ENCODE data around the gene DNAJC27.

Gene DNAJC27

GRCh38 chr2:24930768-24931167 lies 41.0 kb downstream of the DNAJC27 start:
- no peaks in the 10 kb centered on the region for H3K27me3 ChIP-seq
- H3K27ac ChIP-seq: no peak overlapping the region
- H3K4me1 ChIP-seq: peaks cover 30% of the 10 kb centered on the region
- H4K20me1 ChIP-seq: no peaks in the 10 kb centered on the region
- TF ChIP-seq Cebpa-rat (IDR thresholded peaks at IDR 0.05): no peak
- no peaks in the 10 kb centered on the region for H3K9me3 ChIP-seq
- H3K9ac ChIP-seq: no peak overlapping the region
- H3K4me3 ChIP-seq: no peak overlapping the region
- H3K36me3 ChIP-seq: no peaks in the 10 kb centered on the region
- peak overlapping the region; percentile 41 for H3K4me2 ChIP-seq

DNA sequence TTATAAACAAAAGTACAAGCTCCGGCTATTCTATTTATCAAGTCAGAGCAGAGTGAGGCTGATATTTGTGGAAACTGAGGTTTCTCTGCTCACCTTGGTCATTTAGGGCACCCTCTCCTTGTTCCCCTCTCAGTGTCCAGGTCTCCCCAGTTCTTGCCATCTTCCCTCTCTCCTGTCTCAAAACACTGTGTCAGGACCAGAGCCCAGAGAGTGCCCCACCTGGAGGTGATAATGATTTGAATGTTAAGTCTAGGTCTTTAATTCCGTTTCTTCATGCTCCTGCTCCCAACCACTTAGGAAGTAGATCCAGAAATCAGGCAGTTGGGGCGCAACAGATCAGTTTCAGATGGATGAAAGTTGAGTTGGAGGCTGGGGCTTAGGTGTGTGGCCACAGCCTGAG lies 42.5 kb downstream of the DNAJC27 start:
- H3K4me1 ChIP-seq: peaks cover 30% of the 10 kb centered on the region
- no peaks in the 10 kb centered on the region for H4K20me1 ChIP-seq
- H3K9ac ChIP-seq: no peak overlapping the region
- no peak for TF ChIP-seq Cebpa-rat (IDR thresholded peaks at IDR 0.05)
- H3K27me3 ChIP-seq: no peaks in the 10 kb centered on the region
- no peak overlapping the region for H3K27ac ChIP-seq
- H3K4me3 ChIP-seq: no peak overlapping the region
- H3K36me3 ChIP-seq: no peaks in the 10 kb centered on the region
- no peaks in the 10 kb centered on the region for H3K9me3 ChIP-seq
- no peak overlapping the region for H3K4me2 ChIP-seq

GRCh38 chr2:24928036-24928435 lies 43.7 kb downstream of the DNAJC27 start:
- no peak for TF ChIP-seq Cebpa-rat (IDR thresholded peaks at IDR 0.05)
- no peak overlapping the region for H3K27ac ChIP-seq

GRCh38 chr2:24926602-24927252 lies 45.0 kb downstream of the DNAJC27 start:
- Histone ChIP-seq H3K4me2 (peak overlapping the region; percentile 88), H3K4me1 (peaks cover 38% of the 10 kb centered on the region), H3K27me3 (no peaks in the 10 kb centered on the region), H3K36me3 (no peaks in the 10 kb centered on the region), H4K20me1 (no peaks in the 10 kb centered on the region), H3K9me3 (no peaks in the 10 kb centered on the region), H3K4me3 (peak overlapping the region; percentile 42), H3K27ac (peak overlapping the region; percentile 24; the same call in 1 of the 2 replicates), H3K9ac (peak overlapping the region; percentile 32; the same call in 1 of the 2 replicates)
- TF ChIP-seq Cebpa-rat (IDR thresholded peaks at IDR 0.05): no peak

More at GRCh38 chr2:24928036-24928435, 43.7 kb downstream of the DNAJC27 start:
- H4K20me1 ChIP-seq: no peaks in the 10 kb centered on the region
- no peaks in the 10 kb centered on the region for H3K9me3 ChIP-seq
- no peaks in the 10 kb centered on the region for H3K27me3 ChIP-seq
- no peak overlapping the region for H3K4me2 ChIP-seq
- no peak overlapping the region for H3K4me3 ChIP-seq
- H3K4me1 ChIP-seq: peaks cover 38% of the 10 kb centered on the region
- no peak overlapping the region for H3K9ac ChIP-seq
- no peaks in the 10 kb centered on the region for H3K36me3 ChIP-seq

DNA sequence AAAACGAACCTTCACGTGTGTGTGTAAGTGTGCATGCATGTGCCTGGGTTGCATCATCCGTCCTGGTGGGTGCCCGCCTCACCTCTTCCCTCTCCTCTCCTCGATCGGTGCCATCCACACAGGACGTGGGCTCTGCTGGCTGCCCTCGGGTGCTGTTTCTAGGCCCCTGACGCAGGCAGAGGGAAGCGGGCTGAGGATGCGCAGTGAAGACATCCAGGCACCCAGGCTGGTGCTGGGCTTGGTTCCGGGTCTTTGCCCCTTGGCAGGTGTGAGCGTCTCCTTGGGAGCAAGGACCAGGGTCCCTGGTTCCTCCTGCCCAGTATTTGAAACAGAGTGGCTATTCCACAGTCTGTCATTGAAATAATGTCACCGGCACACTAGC lies 45.5 kb downstream of the DNAJC27 start:
- Histone ChIP-seq H3K9me3 (no peaks in the 10 kb centered on the region), H4K20me1 (no peaks in the 10 kb centered on the region), H3K4me2 (peak overlapping the region; percentile 88), H3K36me3 (no peaks in the 10 kb centered on the region), H3K4me1 (peaks cover 36% of the 10 kb centered on the region), H3K27me3 (no peaks in the 10 kb centered on the region), H3K9ac (no peak overlapping the region), H3K27ac (0 out of 2 replicates have a peak overlapping the region, but pooled peaks have one; percentile 24), H3K4me3 (peak overlapping the region; percentile 42)
- no peak for TF ChIP-seq Cebpa-rat (IDR thresholded peaks at IDR 0.05)

DNA sequence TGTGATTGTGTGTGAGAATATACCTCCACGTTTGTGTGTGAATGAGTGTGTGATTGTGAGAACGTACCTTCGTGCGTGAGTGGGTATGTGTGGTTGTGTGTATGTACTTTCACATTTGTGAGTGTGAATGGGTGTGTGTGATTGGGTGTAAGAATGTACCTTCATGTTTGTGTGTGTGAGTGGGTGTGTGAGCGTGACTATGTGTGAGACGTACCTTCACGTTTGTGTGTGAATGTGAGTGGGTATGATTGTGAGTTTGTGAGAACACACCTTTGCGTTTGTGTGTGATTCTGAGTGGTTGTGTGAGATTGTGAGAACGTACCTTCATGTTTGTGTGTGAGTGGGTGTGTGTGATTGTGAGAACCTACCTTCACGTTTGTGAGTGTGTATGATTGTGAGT lies 45.9 kb downstream of the DNAJC27 start:
- Histone ChIP-seq H3K9me3 (no peaks in the 10 kb centered on the region), H3K4me2 (peak overlapping the region; percentile 88), H3K36me3 (no peaks in the 10 kb centered on the region), H4K20me1 (no peaks in the 10 kb centered on the region), H3K27me3 (no peaks in the 10 kb centered on the region), H3K9ac (no peak overlapping the region), H3K4me1 (peaks cover 36% of the 10 kb centered on the region), H3K4me3 (no peak overlapping the region), H3K27ac (no peak overlapping the region)
- no peak for TF ChIP-seq Cebpa-rat (IDR thresholded peaks at IDR 0.05)

DNA sequence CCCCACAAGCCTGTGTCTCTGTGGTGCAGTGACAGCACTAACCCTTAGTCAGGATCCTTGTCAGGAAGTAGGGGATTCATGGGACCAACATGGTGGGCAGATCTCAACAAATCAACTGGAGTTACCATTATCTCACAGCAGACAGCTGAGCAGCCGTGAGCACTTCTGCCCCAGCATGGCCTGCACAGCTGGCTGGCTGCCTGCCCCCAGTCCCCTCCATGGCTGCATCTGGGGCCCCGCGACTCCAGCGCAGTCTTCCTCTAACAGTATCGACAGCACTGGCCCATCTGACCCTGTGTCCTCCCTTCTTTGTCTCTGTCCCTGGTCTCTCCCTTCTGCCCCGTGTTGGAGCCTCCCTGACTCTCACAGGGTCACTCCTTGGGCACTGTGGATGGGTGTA lies 47.0 kb downstream of the DNAJC27 start:
- Histone ChIP-seq H3K4me1 (peaks cover 30% of the 10 kb centered on the region), H3K27ac (no peak overlapping the region), H4K20me1 (no peaks in the 10 kb centered on the region), H3K9ac (no peak overlapping the region), H3K27me3 (no peaks in the 10 kb centered on the region), H3K4me3 (no peak overlapping the region), H3K9me3 (no peaks in the 10 kb centered on the region), H3K4me2 (no peak overlapping the region), H3K36me3 (no peaks in the 10 kb centered on the region)
- no peak for TF ChIP-seq Cebpa-rat (IDR thresholded peaks at IDR 0.05)

- no peaks in the 10 kb centered on the region for H3K27me3 ChIP-seq
- H3K4me1 ChIP-seq: peaks cover 33% of the 10 kb centered on the region
- no peak overlapping the region for H3K4me2 ChIP-seq
- H4K20me1 ChIP-seq: no peaks in the 10 kb centered on the region
- H3K9ac ChIP-seq: no peak overlapping the region
- no peak overlapping the region for H3K27ac ChIP-seq
- no peaks in the 10 kb centered on the region for H3K9me3 ChIP-seq
- H3K4me3 ChIP-seq: no peak overlapping the region
- TF ChIP-seq Cebpa-rat (IDR thresholded peaks at IDR 0.05): no peak
- no peaks in the 10 kb centered on the region for H3K36me3 ChIP-seq
Observed at GRCh38 chr2:24924266-24924665, 47.5 kb downstream of the DNAJC27 start.

- Histone ChIP-seq H3K9ac (no peak overlapping the region), H3K9me3 (no peaks in the 10 kb centered on the region), H3K4me3 (no peak overlapping the region), H4K20me1 (peaks cover 11% of the 10 kb centered on the region), H3K27me3 (no peaks in the 10 kb centered on the region), H3K36me3 (peaks cover 2% of the 10 kb centered on the region; the same call in 1 of the 2 replicates), H3K4me2 (no peak overlapping the region), H3K4me1 (peaks cover 45% of the 10 kb centered on the region), H3K27ac (no peak overlapping the region)
- no peak for TF ChIP-seq Cebpa-rat (IDR thresholded peaks at IDR 0.05)
Observed at GRCh38 chr2:24923106-24923505, 48.6 kb downstream of the DNAJC27 start.

GRCh38 chr2:24922556-24922955 lies 49.2 kb downstream of the DNAJC27 start:
- H3K4me3 ChIP-seq: no peak overlapping the region
- no peak overlapping the region for H3K4me2 ChIP-seq
- peaks cover 7% of the 10 kb centered on the region for H3K36me3 ChIP-seq
- no peaks in the 10 kb centered on the region for H3K27me3 ChIP-seq
- H3K4me1 ChIP-seq: peaks cover 50% of the 10 kb centered on the region
- H4K20me1 ChIP-seq: peaks cover 16% of the 10 kb centered on the region
- H3K9ac ChIP-seq: no peak overlapping the region
- no peak overlapping the region for H3K27ac ChIP-seq
- no peaks in the 10 kb centered on the region for H3K9me3 ChIP-seq
- TF ChIP-seq Cebpa-rat (IDR thresholded peaks at IDR 0.05): no peak
